Measurements from ENCODE around the gene CDKN3.

- TF ChIP-seq CTCF (IDR thresholded peaks at IDR 0.05) = no peak
- TF ChIP-seq POLR2A (IDR thresholded peaks at IDR 0.05) = no peak
Observed at GRCh38 chr14:54459106-54459505, 62.3 kb downstream of the CDKN3 start.
